Measurements from ENCODE around the gene FAM20A. TPM values are rescaled to one million over a fixed set of nuclear protein-coding genes. Genes with fewer than 3 reads are reported as not detected.
"Not testable (repeated sequence)": the region's sequence is repeated elsewhere in the genome, so short reads cannot be mapped to it uniquely, and the experiment has no call there.

FAM20A gene
- total RNA-seq, 1 donor from 2014 or later, result 4.7 TPM

DNA sequence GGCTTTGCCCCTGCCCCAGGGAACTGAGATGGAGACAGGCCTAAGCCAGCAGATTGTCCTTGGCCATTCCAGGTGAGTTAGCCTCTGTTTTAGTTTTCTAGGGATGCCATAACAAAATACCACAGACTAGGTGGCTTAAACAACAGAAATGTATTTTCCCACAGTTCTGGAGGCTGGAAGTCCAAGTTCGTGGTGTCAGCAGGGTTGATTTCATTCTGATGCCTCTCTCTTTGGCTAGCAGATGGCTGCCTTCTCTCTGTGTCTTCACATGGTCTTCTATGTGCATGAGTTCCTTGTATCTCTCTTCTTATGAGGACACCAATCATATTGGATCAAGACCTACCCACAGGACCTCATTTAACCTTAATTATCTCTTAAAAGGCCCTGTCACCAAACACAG lies 12.8 kb downstream of the FAM20A start:
- no peak for DNase-seq

DNA sequence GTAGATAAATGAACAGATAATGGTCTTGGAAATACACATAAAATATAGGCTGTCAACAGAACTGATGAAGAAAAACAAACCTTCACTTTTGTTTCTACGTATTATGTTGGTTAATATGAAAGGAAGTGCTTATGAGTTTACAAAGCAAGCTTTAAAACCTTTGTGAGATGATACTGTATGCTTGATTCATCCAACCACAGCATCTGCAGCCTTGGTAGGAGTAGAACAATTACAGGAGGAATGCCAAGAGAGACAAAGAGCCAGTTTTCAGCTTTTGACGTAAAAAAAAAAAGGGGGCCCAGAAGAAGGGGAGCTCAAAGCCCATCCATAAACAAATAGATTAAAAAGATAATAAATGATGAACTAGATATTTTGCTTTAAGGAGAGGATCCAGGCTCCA lies 13.3 kb downstream of the FAM20A start:
- no peak for DNase-seq

GRCh38 chr17:68587026-68587425 lies 14.1 kb downstream of the FAM20A start:
- DNase-seq, result no peak

DNA sequence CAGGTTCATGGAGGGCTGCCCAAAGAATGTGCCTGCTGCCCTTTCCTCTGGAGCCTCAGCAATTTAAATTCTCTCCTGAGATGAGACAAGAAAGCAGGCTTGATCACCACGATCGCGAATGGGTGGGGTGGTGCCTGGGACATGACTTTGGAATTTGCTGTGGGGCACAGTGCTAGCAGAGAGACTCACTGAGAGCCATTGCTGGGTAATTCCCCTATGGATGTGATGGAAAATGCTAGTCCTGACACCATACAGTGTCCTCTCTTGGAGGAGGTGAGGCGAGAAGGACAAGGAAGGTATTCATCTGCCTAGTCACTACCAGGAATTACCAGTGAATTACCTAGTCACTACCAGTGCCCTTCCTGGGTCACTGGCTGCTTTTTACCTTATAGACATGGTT lies 15.5 kb downstream of the FAM20A start:
- DNase-seq, result no peak

DNA sequence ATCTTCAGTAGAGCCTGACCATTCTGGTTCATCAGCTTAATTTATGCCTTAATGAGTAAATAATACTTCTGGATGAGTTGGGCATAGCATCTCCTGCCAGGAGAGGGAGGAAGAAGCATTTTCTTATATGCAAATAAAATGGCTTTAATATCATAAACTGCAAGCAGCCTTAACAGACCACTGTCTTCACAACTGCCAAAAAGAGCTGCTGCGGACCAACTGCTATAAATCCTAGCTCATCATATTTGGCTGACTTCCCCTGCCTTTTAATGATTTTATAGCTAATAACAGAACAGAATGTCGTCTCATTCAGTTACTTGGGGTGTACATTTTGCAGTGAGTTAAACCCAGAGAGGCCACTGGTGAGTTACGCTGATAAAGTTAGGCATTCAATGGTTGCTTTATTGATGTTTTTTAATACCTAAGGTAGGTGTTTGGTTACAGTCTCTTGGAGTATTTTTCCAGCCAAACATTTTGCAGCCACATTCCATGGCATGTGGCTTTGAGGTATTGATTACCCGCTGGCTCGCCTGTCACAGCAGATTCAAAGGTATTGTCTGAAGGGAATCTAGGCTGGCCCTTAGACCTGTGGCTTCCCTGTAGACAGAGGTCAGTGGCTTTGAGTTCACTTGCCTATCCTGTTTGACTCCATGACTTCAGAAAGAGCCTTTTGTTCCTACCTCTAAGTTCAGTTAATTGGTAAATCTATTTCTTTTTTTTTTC lies 16.4 kb downstream of the FAM20A start:
- DNase-seq, result peak; percentile 52

DNA sequence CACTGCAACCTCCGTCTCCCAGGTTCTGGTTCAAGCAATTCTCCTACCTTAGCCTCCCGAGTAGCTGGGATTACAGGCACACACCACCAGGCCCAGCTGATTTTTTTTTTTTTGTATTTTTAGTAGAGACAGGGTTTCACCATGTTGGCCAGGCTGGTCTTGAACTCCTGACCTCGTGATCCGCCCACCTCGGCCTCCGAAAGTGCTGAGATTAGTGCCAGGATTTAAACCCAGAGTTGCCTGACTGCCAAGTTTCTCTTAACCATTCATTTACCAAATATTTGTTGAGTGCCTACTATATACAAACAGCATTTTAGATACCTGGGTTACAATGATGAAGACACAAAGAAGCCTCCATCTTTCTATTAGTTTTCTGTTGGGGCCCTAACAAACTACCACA lies 18.3 kb downstream of the FAM20A start:
- not testable (repeated sequence) for DNase-seq

DNA sequence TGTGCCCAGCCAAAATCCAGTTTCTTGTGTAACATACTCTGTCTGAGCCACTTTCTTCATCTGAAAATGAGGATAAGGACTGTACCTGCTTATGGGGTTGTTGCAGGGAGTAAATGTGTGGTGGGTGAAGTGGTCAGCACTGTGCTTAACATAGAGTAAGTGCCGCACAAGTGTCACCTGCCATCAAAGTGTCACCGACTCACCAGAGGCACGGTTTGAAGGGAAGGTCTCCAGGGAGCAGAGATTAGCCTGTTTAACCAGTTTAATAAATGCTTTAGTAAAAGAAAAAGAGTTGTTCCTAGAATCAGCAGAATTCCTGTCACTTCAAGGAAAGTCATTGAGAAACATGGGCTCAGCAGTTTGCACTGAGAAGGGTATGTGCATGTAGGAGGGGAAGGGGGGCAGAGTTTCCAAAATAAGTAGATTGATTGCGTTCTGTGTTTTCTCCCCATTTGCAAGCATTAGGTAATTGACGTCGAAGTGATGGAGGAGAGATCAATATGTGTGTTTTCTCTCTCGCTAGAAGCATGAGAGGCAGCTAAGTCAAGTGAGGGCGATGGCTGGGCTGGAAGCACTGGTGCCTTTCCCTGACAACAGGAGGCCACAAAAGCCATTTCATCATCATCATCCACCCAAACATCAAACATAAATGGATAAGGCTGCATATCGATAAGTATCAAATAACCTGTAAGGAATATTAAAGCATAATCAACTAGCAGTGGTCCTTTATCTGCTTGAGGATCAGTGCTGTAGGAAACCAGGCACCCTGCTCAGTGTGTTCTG lies 19.1 kb downstream of the FAM20A start:
- DNase-seq, result no peak

- DNase-seq, result peak; percentile 63
Observed at GRCh38 chr17:68580236-68580770, 20.9 kb downstream of the FAM20A start.

DNA sequence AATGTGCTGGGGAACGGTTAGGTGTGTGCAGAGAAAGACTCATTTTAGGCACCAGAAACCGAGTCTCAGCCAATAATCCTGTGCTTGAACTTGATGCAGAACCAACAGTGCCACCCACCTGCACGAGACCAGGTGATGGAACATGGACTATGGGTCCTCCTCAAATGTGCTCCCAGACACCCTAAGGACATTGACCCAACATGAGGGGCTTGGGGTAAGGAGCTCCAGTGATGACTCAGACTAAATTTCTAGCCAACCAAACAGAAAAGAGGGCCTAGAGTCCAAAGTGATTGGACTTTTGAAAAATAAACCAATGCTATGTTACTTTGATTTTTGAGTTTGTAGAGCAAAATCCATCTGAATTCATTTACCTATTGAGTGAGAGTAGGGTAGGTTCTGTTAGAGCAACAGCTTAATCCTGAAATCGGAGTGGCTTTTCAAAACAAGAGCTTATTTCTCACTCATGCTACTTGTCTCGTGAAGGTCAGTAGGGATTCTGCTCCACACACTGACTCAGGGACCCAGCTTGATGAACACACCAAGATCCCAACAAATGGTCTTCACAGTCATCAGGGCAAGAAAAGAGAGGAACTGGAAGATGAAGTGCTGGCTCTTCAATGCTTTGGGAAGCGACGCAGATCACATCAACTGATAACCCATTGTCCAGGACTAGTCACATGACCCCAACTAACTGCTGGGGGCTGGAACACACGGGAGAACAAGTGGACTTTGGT lies 21.8 kb downstream of the FAM20A start:
- no peak for DNase-seq

- DNase-seq, result no peak
Observed at GRCh38 chr17:68578236-68578635, 22.9 kb downstream of the FAM20A start.

GRCh38 chr17:68577497-68577821 lies 23.7 kb downstream of the FAM20A start:
- DNase-seq, result peak; percentile 53

DNA sequence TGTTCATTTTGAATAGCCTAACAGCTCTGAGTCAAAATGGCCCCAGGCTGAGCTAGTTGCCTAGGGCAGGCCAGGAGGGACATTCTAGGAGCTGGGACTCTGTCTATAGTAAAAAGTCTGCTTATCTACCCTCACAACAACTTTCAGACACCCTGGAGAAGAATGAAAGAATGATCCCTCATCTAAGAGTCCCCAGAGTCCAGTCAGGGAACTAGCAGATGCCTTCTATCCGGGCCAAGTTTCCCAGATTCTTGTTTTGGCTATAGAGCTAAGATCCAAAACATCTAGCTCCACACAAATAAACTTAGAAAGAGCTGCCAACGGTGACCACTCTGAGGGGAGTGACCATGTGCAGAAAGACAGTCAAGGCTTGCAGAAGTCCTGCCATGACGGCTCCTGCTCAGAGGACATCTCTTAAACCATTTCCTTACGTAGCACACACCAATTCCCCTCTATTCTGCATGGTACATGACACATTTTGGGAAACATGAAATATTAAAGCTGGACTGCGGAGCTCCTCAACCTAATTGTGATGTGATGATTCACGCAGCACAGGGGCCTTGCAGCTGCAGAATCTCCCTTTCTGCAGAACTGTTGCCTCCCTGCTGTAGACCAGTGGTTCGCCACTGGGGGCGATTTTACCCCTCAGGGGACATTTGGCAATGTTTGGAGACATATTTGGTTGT lies 24.2 kb downstream of the FAM20A start:
- DNase-seq, result peak; percentile 61

DNA sequence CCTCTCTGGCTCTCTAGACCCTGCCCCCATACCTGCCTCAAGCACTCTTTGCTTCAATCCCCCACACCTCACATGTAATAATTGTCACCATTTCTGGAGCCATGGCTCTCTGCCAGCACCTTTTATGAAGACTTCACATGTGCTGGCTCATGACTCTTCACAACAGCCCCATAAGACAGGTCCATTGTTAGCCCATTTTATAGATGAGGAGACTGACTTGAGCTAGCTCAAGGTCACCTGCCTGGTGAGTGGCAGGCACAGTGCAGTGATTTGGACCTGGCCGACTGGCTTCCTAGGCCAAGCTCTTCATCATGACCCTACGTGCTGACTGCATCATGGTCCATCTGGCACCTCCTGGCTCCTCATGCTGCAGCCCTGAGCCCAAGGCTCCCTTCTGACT lies 25.0 kb downstream of the FAM20A start:
- no peak for DNase-seq

- no peak for DNase-seq
Observed at GRCh38 chr17:68573338-68573737, 27.8 kb downstream of the FAM20A start.

GRCh38 chr17:68572138-68572842 lies 28.9 kb downstream of the FAM20A start:
- no peak for DNase-seq

- no peak for DNase-seq
Observed at GRCh38 chr17:68570526-68570925, 30.6 kb downstream of the FAM20A start.

DNA sequence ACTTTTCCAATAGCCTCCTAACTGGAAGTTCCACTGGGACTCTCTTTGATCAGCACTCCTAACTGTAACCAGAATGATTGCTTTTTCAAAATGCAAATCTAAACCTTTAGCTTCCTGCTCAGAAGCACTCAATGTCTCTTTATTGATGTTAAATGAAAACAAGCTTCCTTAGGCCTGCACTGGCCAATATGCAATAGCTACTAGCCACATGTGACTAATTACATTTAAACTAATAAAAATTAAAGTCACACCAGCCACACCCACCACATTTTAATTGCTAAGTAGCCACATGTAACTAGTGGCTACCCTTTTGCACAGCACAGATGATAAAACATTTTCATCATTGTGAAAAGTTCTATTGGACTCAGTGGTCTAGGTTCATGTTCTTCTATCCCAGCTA lies 31.8 kb downstream of the FAM20A start:
- no peak for DNase-seq

GRCh38 chr17:68568581-68568980 lies 32.6 kb downstream of the FAM20A start:
- no peak for DNase-seq

- DNase-seq, result no peak
Observed at GRCh38 chr17:68567581-68567980, 33.6 kb downstream of the FAM20A start.

- no peak for DNase-seq
Observed at GRCh38 chr17:68567035-68567434, 34.1 kb downstream of the FAM20A start.

GRCh38 chr17:68566442-68566738 lies 34.8 kb downstream of the FAM20A start:
- no peak for DNase-seq
